GM21529 (cell line): ENCODE data around the gene GPATCH3.
"Not testable (repeated sequence)": the region's sequence is repeated elsewhere in the genome, so short reads cannot be mapped to it uniquely, and the experiment has no call there.

Experiments used
- ATAC-seq: cut with Tn5 transposase; IDR thresholded peaks from one replicate; pipeline ENCODE4 v1.9.1; 2021; ENCODE audit not compliant: unreplicated experiment

The GPATCH3 gene, protein sequence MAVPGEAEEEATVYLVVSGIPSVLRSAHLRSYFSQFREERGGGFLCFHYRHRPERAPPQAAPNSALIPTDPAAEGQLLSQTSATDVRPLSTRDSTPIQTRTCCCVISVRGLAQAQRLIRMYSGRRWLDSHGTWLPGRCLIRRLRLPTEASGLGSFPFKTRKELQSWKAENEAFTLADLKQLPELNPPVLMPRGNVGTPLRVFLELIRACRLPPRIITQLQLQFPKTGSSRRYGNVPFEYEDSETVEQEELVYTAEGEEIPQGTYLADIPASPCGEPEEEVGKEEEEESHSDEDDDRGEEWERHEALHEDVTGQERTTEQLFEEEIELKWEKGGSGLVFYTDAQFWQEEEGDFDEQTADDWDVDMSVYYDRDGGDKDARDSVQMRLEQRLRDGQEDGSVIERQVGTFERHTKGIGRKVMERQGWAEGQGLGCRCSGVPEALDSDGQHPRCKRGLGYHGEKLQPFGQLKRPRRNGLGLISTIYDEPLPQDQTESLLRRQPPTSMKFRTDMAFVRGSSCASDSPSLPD

DNA sequence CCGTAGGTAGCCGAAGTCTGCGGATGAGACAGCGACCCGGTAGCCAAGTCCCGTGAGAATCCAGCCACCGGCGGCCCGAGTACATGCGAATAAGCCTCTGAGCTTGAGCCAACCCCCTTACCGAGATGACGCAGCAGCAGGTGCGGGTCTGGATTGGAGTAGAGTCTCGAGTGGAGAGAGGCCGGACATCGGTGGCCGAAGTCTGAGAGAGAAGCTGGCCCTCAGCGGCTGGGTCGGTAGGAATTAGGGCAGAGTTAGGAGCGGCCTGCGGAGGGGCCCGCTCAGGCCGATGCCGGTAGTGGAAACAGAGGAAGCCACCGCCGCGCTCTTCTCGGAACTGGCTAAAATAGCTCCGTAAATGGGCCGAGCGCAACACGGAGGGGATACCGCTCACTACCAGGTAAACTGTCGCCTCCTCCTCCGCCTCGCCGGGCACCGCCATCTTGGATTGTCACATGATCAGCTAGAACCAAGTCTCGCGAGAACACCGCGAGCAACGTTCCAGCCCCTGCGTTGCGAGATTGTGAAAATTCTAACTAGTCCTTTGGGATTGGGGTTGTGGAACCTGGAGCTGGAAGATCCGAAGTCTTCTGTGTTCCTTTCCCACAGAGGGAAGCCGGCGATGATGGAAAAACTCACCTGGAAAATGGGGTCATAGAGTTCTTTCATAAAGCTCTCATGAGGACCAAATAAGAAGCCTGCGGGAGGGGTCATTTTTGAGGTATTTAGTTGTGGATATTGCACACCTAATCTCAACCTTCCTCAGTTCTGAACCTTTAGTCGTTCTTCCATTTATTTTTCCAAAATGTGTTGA is at the start of gene GPATCH3:
GPATCH3 (minus strand) TSS at position 467 of the 814 bp plus-strand sequence; CDS start at position 442, 25 bp downstream.
- ATAC-seq: peak; percentile 83

DNA sequence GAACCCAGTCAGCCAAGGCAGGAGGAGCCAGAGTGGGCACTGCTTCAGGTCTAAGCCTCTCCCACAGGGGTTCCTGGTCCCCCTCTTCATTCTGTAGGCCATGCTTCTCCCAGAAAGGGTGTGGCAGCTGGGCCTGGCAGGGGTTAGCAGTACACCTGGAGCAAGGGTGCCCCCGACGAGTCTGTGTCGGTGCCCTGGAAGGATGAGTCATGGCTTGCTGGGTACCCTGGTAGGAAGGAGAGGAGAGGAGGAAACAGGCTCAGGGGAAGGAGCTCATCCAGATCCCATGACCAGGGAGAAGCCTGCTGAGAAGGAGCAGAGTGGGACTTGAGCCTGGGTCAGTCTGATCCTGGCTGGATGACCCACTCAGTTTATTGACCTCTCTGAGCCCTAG is 49.7 kb upstream of the GPATCH3 start:
- no peak for ATAC-seq

DNA sequence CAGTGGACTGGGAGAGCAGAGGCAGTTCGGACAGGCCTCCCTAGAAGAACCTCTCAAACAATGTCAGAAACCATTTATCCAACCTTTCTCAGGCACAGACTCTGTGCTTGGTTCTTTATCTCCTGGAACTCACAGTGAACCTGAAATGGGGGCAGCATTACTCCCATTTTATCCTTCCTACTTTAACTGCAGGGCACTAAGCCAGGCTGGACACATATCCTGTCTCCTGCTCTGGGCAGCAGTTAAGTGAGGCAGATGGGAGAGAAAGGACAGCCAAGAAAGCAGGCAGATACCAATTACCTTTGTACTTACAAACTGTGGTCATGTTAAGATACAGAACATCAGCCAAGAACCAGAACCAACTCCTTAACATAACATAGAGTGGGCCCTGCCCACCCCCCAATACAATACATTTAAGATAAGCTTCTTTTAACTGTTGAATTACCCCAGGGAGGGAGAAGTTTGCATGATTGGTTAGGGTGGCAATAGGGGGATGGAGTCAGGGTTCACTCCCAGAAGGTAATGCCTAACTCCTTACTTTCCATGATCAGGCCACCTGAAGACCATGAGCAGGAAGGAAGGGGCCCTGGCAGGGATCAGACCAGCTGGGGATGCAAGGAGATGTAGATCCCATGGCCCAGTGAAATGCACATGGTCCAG is 49.1 kb upstream of the GPATCH3 start:
- ATAC-seq: no peak

DNA sequence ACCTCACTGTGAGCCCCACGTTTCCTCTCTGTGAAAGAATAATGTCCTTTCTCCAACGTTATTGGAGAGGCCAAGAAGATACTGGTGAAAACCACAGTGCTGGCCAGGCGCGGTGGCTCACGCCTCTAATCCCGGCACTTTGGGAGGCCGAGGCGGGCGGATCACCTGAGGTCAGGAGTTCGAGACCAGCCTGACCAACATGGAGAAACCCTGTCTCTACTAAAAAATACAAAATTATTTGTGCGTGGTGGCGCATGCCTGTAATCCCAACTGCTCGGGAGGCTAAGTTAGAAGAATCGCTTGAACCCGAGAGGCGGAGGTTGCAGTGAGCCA is 48.4 kb upstream of the GPATCH3 start:
- ATAC-seq: not testable (repeated sequence)

DNA sequence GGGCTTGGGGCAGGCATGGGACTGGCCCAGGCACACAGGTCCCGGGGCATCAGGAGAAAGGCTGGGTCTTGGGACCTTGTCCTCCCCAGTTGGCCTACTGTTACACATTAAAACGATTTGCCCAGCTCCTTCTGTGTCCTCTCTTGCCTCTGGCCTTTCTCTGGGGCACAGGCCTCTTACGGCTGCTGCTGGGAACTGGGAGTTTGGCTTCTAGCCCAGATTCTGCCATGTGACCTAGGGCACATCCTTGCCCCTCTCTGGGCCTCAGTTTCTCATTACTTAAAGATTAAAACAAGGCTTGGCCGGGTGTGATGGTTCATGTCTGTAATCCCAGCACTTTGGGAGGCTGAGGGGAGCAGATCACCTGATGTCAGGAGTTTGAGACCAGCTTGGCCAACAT is 46.0 kb upstream of the GPATCH3 start:
- no peak for ATAC-seq

DNA sequence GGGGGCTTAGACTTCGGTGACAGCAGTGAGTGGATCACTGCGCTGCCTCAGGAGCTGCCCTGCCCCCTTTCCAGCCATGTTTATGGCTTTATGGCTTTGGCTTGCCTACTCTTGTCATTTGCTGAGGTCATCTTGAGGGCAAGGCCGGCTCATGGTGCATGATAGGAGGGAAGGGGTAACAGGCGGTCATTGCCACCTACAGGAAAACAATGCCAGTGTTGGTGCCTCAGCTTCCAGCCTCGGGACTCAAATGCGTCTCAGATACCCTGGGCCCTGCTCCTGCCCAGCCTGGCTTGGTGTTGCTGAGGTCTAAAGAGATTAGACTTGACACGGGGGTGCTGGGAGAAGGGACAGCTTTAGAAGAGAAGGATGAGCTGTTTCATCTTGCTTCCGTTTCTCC is 45.5 kb upstream of the GPATCH3 start:
- no peak for ATAC-seq

DNA sequence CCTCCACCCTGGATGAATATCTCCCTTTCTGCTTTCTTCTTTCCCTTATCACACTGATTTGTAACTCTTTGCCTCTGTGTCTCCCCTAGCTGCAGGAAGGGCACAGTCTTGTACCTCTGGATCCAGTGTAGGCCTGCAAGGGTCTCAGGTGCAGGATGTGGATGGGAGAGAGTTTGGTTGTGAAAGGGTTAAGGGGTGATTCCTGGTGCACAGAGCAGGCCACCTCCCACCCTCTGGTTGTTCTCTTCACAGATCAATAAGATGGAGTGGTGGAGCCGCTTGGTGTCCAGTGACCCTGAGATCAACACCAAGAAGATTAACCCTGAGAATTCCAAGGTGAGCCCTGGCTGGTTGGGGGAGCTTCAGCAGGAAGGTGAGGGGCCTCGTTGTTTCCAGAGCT is 44.9 kb upstream of the GPATCH3 start:
- ATAC-seq: no peak

DNA sequence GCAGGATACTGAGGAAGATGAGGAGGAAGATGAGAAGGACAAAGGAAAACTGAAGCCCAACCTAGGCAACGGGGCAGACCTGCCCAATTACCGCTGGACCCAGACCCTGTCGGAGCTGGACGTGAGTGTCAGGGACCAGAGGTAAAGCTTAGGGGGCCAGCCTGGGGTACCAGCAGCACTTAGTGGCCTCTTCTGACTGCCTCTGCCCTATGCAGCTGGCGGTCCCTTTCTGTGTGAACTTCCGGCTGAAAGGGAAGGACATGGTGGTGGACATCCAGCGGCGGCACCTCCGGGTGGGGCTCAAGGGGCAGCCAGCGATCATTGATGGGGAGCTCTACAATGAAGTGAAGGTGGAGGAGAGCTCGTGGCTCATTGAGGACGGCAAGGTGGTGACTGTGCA is 42.4 kb upstream of the GPATCH3 start:
- ATAC-seq: no peak

DNA sequence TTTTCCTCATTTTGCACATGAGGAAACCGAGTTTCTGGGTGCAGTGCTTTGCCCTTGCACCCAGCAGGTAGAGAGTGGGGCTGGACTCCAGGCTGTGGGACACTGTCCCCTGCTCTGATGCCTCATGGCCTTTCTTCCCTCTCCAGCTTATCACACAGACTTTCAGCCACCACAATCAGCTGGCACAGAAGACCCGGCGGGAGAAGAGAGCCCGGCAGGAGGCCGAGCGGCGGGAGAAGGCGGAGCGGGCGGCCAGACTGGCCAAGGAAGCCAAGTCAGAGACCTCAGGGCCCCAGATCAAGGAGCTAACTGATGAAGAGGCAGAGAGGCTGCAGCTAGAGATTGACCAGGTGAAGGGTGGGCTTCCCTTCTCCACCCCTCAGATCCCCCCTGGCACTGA is 41.0 kb upstream of the GPATCH3 start:
- no peak for ATAC-seq

DNA sequence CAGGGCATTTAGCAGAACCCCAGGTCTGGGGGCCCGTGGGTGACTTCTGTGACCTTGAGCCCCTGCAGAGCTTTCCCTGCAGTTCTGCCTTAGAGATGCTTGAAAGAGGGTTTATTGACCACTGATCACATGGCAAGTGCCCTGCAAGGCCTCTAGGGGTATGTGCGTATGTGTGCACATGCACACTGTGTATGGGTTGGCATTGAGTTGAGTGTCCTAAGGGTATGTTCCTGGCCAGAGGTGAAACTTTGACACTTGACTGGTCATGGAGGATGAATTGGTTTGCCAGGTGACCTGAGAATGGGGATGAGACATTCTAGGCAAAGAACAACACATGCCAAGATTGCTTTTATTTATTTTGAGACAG is 38.4 kb upstream of the GPATCH3 start:
- ATAC-seq: no peak

DNA sequence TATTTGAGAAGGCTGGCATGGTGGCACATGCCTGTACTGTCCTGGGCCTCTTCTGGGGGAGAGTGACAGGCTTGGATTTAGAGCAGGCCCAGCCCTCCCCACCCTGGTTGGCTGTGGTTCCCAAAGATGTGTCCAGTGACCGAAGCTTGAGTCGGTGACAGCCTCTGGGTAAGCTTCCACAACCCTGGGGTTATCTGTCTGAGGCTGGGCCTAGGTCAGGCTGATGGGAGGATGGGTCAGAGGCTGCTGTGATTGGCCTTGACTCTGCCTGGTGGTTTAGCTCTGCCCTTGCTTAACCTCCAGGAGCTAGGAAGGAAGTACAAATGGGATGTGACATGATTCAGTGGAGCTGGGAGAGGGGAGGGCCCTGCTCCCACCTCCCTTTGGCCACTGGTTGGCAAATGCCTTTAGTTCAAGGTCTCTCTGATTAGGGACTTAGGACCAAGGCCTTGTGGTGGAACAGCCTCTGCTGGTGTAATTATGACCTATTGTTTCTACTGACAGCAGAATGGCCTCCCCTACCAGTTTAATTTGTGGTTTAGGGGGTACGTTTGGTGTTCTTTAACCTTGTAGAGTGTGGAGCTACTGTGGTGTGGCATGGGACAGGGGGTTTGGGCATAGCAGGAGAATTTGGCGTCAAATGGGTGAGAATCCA is 37.9 kb upstream of the GPATCH3 start:
- no peak for ATAC-seq

DNA sequence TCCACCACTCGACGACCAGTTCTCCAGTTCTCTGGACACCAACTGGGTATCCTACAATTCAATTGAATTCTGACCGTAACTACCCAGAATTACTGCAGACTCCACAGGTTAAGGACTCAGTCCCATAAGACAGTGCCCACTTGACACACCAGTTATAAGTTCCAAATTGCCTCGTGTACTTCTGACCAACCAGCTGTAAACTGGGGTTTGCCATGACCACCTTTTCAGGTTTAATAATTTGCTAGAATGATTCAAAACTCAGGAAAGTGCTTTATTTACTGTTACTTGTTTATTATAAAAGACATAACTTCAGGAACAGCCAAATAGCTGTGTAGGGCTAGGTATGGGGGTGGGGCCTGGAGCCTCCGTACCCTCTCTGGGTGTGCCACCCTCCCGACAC is 36.6 kb upstream of the GPATCH3 start:
- ATAC-seq: no peak

DNA sequence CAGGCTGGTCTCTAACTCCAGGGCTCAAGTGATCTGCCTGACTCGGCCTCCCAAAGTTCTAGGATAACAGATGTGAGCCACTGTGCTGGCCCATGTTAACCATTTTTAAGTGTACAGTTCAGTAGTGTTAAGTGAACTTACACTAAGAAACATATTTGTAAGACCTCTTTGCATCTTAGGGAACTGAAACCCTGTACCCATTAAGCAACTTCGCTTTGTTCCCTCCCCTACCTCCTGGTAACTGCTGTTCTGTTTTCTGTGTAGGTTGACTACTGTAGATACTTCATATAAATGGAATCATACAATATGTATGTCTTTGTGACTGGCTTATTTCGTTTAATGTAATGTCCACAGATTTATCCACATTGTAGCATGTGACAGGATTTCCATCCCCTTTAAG is 32.3 kb upstream of the GPATCH3 start:
- ATAC-seq: no peak

DNA sequence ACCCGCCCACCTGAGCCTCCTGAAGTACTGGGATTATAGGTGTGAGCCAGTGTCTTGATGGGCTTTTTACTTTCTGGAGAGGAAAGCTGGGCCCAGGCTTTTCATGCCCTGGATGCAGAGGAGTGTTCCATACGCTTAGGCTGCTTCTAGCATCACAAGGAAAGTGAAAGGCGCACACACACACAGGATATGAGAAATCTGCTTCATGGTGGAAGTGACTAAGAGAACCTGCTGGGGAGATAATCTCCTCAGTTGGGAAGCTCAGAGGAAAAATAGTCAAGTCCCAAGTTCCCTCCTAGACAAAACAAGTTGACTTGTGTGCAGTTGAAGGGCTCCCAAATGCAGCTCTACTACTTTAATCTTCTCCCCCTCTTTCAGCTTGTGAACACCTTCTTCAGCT is 23.4 kb upstream of the GPATCH3 start:
- no peak for ATAC-seq

DNA sequence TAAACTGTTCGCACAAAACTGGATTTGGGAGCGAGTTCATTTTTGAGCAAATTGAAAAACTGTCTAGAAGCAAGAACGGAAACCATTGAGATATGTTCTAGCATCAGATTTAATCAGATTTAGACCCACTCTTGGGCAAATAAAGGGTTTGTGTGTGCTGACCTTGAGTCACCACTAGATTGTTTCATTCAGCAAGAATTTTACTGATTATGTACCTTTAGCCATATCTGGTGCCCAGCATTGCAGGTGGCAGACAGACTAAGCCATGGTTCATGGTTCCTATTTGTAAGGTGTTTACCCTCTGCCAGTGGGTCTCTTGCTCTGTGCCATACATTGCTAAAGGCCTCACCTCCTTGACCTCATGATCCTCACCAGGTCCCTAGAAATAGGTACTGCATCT is 22.6 kb upstream of the GPATCH3 start:
- no peak for ATAC-seq

DNA sequence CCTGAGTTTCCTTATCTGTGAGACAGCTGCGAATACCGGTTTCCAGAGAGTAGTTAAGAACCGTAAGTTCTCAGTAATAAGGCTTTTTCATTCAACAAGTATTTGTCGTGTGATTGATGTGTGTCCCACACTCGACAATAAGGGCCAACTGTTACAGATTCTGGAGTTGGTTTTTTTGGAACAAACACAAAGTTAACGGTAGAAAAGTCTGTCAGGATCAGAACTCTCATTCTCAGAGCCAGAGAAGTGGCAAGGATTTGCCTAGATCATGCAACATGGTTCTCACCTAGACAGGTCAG is 22.1 kb upstream of the GPATCH3 start:
- ATAC-seq: no peak

DNA sequence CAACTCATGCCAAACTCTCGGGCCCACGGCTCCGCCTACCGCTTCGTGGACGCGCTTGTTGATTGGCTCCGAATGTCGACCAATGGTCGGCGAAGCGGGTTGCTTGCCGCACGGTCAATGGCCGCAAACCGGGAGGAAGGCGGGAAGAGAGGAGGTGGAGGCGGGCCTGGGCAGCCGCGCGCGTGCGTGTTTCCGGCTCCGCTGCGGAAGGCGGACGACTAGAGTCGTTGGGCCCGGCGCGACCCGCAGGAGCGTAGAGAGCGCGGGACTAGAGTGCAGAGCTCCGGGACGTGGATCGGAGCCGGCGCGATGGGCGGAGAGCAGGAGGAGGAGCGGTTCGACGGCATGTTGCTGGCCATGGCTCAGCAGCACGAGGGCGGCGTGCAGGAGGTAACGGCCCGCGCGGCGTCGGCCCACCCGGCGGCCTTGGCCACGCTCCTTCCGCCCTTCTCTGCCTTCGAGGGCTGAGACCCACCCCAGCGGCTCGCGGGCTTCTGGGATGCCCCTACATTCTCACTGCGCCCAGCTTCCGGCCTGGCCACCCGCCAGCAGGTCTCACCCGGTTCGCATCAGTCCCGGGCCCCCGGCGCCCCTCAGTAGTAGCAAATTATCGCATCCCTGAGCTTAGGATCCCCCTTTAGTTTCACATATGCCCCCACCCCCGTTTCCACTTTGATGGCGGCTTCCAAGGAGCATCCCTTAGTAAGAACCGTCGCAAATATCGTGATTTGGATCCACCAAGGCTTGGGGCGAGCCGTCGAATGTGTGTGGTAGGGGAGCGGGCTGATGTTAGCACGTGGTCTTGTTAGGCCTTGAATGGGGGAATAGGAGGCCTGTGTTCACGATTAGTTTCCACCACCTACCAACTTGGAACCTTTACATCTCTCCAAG is 21.5 kb upstream of the GPATCH3 start, which contains the start of gene NUDC:
NUDC (plus strand) TSS at position 204 of the 891 bp plus-strand sequence; CDS start at position 310, 106 bp downstream.
- ATAC-seq: peak; percentile 97

DNA sequence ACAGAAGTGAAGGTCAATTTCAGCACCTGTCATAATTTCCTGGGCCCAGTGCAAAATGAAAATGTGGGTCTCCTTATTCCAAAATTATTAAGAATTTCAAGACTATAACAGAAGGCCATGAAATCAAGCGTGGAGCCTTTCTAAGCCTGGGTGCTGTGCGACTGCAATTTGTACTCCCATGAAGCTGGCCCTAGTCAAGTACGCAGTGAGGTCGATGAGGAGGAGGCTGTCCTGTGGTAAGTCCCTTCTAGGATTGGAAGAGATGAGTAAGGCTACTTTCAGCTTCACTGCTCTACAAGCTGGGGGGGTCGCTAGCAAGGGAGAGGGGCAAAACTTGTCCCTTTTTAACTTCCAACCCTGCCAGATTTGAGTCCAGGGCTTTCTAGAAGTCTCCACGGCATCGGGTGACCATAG is 20.9 kb upstream of the GPATCH3 start:
- no peak for ATAC-seq

DNA sequence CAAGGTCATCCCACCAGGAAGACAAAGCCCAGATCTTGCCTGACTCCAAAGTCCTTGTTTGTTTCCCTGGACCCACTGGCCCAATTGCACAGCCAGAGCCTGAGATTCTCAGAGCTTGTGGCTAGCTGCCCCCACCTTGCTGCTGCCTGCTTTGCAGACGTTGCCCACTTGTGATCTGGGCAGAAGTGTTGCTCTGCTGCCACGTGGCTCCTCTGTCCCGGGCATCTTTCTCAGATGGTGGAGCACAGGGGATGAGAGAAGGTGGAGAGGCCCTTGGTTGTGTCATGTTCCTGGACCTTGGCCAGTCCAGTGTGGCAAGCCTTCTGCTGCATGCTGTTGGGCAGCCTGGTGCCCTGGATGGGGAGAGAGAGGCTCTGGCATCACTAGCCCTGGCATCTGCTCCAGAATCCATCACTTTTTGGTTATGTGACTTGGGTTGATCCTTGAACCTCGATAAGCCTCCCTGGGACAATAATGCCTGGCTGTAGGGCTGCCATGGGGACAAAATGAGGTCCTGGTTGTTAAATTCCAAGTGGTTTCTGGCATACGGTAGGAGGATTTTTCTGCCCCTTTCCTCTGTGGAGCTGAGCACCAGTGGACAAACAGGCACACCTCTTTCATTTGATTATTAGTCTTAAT is 15.1 kb upstream of the GPATCH3 start:
- no peak for ATAC-seq
